ENCODE measurements around the gene FBXO11. TPM values are rescaled to one million over a fixed set of nuclear protein-coding genes. Genes with fewer than 3 reads are reported as not detected.

The FBXO11 gene
- 49.3 and 49.4 TPM in 2 replicates for total RNA-seq (2021)
- Bru-seq, nascent RNA: percentile 93 among the genes with signal in this experiment
- percentile 90 among the genes with signal in this experiment for BruChase-seq, experiment 1, labeled RNA remaining after a 2-hour chase
- percentile 87 among the genes with signal in this experiment for BruChase-seq, experiment 2, labeled RNA remaining after a 6-hour chase
- long read RNA-seq, full-length matches to known transcripts: 10 of 92 reads
- long read RNA-seq, partial matches to known transcripts: 5 of 92 reads
- long read RNA-seq, other reads (novel, unspliced or antisense): 77 of 92 reads

GRCh38 chr2:47906157-47907038 is at the start of gene FBXO11:
Gene FBXO11 (minus strand): TSS chr2:47906498. CDS start chr2:47905720, 778 bp downstream.
- POLR2A ChIA-PET (ENCODE audit: unreplicated experiment): interaction anchor here (0.5 to 0.7 kb wide), 5 partner anchors 135 to 843 kb away, joined by 3 to 7 read pairs (median 5); no protein-coding TSS in a partner anchor

DNA sequence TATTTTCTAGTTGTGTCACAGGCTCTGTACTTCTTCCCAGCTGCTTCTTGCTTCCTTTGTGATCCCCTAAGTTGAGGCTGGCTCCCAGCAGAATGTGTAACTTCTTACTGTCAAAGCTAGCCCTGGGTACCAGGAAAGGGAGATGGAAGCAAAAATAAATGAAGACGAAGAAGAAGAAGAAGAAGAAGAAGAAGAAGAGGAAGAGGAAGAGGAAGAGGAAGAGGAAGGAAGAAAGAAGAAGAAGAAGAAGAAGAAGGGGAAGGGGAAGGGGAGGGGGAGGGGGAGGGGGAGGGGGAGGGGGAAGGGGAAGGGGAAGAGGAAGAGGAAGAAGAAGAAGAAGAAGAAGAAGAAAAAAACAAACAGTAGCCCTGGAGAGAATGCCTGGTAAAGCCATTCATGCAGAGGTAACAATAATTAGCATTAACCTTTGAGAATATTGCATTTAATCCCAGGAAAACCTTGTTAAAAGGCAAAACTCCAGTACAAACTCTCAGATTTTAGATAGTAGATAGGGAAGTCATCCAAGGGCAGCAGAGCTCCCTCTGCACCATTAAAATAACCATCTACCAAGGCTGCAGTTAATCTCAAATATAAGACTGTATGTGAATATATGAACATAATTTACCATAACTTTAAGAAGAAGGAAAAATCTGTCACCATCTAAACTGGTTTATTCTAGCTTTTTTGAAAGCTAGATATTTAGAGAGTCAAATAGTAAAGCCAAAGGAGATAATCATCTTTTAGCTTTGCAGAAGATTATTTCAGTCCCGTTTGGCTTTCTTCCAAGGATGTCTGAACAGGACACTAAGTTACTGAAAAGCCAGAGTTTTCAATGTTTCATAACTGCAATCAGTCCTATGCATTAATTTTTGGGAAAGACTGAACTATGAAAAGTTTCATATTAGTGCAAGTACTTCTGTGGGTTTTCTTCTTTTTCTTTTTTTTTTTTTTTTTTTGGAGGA is 44.3 kb upstream of the FBXO11 start:
- Histone ChIP-seq H3K9me2 (ENCODE audit: insufficient read depth) (no peaks in the 10 kb centered on the region), H3K4me1 (replicated peaks; ENCODE audit: insufficient read depth) (no peaks in the 10 kb centered on the region), H3K9me3 (ENCODE audit: insufficient read depth, low read depth) (no peaks in the 10 kb centered on the region), H4K20me1 (ENCODE audit: insufficient read depth) (no peaks in the 10 kb centered on the region), H3F3A (ENCODE audit: insufficient read depth, low read depth) (no peaks in the 10 kb centered on the region), H2AFZ (no peak overlapping the region), H3K4me3 (no peak overlapping the region), H3K4me2 (no peak overlapping the region), H3K79me2 (ENCODE audit: low read depth) (no peaks in the 10 kb centered on the region), H3K27me3 (ENCODE audit: insufficient read depth, low read depth) (no peaks in the 10 kb centered on the region), H3K27ac (no peak overlapping the region), H3K36me3 (ENCODE audit: low read depth) (no peaks in the 10 kb centered on the region)
- DNase-seq: no peak
- ChIA-PET CTCF (interaction anchor here (0.7 kb wide), 1 partner anchor 563 kb away, joined by 11 read pairs; no protein-coding TSS in a partner anchor), POLR2A (ENCODE audit: unreplicated experiment) (no interaction called here)
- intact Hi-C loops (cut with micrococcal nuclease; ENCODE audit: unreplicated experiment): no loop called here
- BruUV-seq (replicated peaks): no TSS peak
- TF ChIP-seq, protein P1, sequence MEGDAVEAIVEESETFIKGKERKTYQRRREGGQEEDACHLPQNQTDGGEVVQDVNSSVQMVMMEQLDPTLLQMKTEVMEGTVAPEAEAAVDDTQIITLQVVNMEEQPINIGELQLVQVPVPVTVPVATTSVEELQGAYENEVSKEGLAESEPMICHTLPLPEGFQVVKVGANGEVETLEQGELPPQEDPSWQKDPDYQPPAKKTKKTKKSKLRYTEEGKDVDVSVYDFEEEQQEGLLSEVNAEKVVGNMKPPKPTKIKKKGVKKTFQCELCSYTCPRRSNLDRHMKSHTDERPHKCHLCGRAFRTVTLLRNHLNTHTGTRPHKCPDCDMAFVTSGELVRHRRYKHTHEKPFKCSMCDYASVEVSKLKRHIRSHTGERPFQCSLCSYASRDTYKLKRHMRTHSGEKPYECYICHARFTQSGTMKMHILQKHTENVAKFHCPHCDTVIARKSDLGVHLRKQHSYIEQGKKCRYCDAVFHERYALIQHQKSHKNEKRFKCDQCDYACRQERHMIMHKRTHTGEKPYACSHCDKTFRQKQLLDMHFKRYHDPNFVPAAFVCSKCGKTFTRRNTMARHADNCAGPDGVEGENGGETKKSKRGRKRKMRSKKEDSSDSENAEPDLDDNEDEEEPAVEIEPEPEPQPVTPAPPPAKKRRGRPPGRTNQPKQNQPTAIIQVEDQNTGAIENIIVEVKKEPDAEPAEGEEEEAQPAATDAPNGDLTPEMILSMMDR (conservative IDR thresholded peaks at IDR 0.05): no peak
- no peak for TF ChIP-seq EZH2 (IDR thresholded peaks at IDR 0.05; ENCODE audit: low read depth)

More at GRCh38 chr2:47906157-47907038, at the start of gene FBXO11:
- BruUV-seq (replicated peaks): no TSS peak
- peaks cover 41% of the 10 kb centered on the region for H3K79me2 ChIP-seq (ENCODE audit: low read depth)
- CTCF ChIA-PET: interaction anchor here (0.6 to 0.8 kb wide), 3 partner anchors 45 to 840 kb away, joined by 4 to 17 read pairs (median 4); no protein-coding TSS in a partner anchor
- H3K27ac ChIP-seq: peak within 1 kb of the TSS; percentile 86
- H3K4me3 ChIP-seq: peak within 1 kb of the TSS; percentile 77
- peak; percentile 99 for DNase-seq
- no peaks in the 10 kb centered on the region for H3K27me3 ChIP-seq (ENCODE audit: insufficient read depth, low read depth)
- H3K9me2 ChIP-seq (ENCODE audit: insufficient read depth): no peaks in the 10 kb centered on the region
- peak within 1 kb of the TSS; percentile 81 for H2AFZ ChIP-seq
- peaks cover 13% of the 10 kb centered on the region for H3F3A ChIP-seq (ENCODE audit: insufficient read depth, low read depth)
- no peaks in the 10 kb centered on the region for H3K9me3 ChIP-seq (ENCODE audit: insufficient read depth, low read depth)
- H3K4me1 ChIP-seq (replicated peaks; ENCODE audit: insufficient read depth): peaks cover 33% of the 10 kb centered on the region
- peaks cover 29% of the 10 kb centered on the region for H4K20me1 ChIP-seq (ENCODE audit: insufficient read depth)
- H3K36me3 ChIP-seq (ENCODE audit: low read depth): no peaks in the 10 kb centered on the region
- no peak for TF ChIP-seq EZH2 (IDR thresholded peaks at IDR 0.05; ENCODE audit: low read depth)
- TF ChIP-seq, protein P1 (conservative IDR thresholded peaks at IDR 0.05): 0 out of 2 replicates have a peak, but pooled peaks have one; percentile 78
- H3K4me2 ChIP-seq: peak within 1 kb of the TSS; percentile 91
- intact Hi-C loops (cut with micrococcal nuclease; ENCODE audit: unreplicated experiment): loop anchor here (1.0 to 2.0 kb wide), 3 partner anchors 124 to 514 kb away; partner anchors contain the start of gene MSH6

All from PC-9 (cell line).